Measurements from ENCODE around the gene TMEM106B. TPM values are rescaled to one million over a fixed set of nuclear protein-coding genes. Genes with fewer than 3 reads are reported as not detected.

Gene TMEM106B
- total and polyA plus RNA-seq, 10 of the 15 experiments (the other 5 are each of a cell fraction or from before 2014, with no cell fraction given): 3.7 to 21.2 (median 12.3) TPM

DNA sequence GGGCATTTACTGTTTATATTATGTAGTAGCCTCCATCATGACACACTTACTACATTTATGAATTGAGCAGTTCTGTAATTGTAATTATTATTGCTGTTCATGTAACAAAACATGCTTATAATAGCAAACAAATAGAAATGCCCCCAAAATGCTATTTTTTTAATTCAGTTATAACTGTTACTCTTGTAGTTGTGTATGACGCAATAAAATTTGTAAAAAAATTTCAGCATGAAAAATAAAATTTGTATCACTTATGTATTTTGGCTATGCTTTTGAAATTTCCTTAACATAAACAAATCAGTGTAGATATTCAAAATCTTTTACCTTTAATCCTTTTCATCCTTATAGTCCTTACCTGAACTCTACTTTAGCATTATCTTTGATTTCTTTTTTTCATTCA, 25.9 kb downstream of the TMEM106B start:
- H3K4me2 ChIP-seq (ENCODE audit: control insufficient read depth, insufficient read depth): no peak overlapping the region
- no peaks in the 10 kb centered on the region for H3K9me3 ChIP-seq (replicated peaks; ENCODE audit: control insufficient read depth, insufficient read depth, low read length)
- no peak overlapping the region for H3K9ac ChIP-seq (ENCODE audit: control insufficient read depth, insufficient read depth, low read length)
- in situ Hi-C loops (cut with MboI) (no loop called here), intact Hi-C loops (cut with micrococcal nuclease; ENCODE audit: unreplicated experiment) (no loop called here)
- ChIA-PET SMC1A (ENCODE audit: uncharacterized antibody, unreplicated experiment) (no interaction called here), POLR2A (no interaction called here), RAD21 (ENCODE audit: unreplicated experiment) (no interaction called here), CTCF (no interaction called here)
- ATAC-seq (no peak), DNase-seq (ENCODE audit: low read depth, low spot score) (no peak), FAIRE-seq (no peak)
- H2AFZ ChIP-seq (ENCODE audit: control insufficient read depth, low read depth, low read length): no peak overlapping the region
- no peaks in the 10 kb centered on the region for H4K20me1 ChIP-seq (ENCODE audit: control insufficient read depth, insufficient read depth)
- H3K79me2 ChIP-seq (ENCODE audit: control insufficient read depth, insufficient read depth, low read length): no peaks in the 10 kb centered on the region
- H3K27me3 ChIP-seq (replicated peaks in 1 of 2; ENCODE audit: control insufficient read depth in 2 of 2, insufficient read depth in 2 of 2, low read length in 1 of 2): no peaks in the 10 kb centered on the region
- no TSS peak for BruUV-seq (replicated peaks)
- H3K36me3 ChIP-seq (ENCODE audit: control insufficient read depth in 2 of 2, insufficient read depth in 2 of 2, low read length in 1 of 2): no peaks in the 10 kb centered on the region
- H3K4me1 ChIP-seq (ENCODE audit: control insufficient read depth, insufficient read depth, low read length): no peaks in the 10 kb centered on the region
- H3K4me3 ChIP-seq: no peak overlapping the region
- H3K27ac ChIP-seq (ENCODE audit: control insufficient read depth, insufficient read depth): no peak overlapping the region
- TF ChIP-seq JUNB (IDR thresholded peaks at IDR 0.05) (no peak), PAX5 (IDR thresholded peaks at IDR 0.05; ENCODE audit: borderline replicate concordance, low read depth, low read length) (no peak), BCL11A (IDR thresholded peaks at IDR 0.05; ENCODE audit: low read depth, low read length) (no peak), SMARCA5 (IDR thresholded peaks at IDR 0.05) (no peak), CREM (IDR thresholded peaks at IDR 0.05; ENCODE audit: low read depth) (no peak), SIX5 (IDR thresholded peaks at IDR 0.05; ENCODE audit: low read depth, low read length, severe bottlenecking) (no peak)
- TF ChIP-seq, protein P1, sequence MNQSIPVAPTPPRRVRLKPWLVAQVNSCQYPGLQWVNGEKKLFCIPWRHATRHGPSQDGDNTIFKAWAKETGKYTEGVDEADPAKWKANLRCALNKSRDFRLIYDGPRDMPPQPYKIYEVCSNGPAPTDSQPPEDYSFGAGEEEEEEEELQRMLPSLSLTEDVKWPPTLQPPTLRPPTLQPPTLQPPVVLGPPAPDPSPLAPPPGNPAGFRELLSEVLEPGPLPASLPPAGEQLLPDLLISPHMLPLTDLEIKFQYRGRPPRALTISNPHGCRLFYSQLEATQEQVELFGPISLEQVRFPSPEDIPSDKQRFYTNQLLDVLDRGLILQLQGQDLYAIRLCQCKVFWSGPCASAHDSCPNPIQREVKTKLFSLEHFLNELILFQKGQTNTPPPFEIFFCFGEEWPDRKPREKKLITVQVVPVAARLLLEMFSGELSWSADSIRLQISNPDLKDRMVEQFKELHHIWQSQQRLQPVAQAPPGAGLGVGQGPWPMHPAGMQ (IDR thresholded peaks at IDR 0.05; ENCODE audit: borderline replicate concordance): no peak
- 94% methylated on average over 1 of the region's 1 CpG for WGBS (ENCODE audit: insufficient coverage, insufficient replicate concordance, low lambda C conversion rate, missing lambda C conversion rate)

DNA sequence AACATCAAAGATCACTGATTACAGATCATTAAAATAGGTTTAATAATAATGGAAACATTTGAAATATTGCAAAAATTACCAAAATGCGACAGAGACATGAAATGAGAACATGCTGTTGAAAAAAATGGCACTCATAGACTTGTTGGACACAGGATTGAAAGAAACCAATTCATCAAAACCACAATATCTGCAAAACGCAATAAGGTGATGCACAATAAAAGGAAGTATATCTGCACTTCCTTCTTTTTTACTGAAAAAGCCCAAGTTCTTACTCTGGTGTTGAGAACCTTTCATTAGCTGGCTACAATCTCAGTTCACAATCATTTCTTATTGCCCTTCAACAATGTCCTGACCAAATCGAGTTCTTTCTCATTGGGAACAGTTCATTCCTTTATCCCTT, 28.7 kb downstream of the TMEM106B start:
- H3K79me2 ChIP-seq (ENCODE audit: control insufficient read depth, insufficient read depth, low read length): no peaks in the 10 kb centered on the region
- H3K27ac ChIP-seq (ENCODE audit: control insufficient read depth, insufficient read depth): no peak overlapping the region
- no peaks in the 10 kb centered on the region for H3K4me1 ChIP-seq (ENCODE audit: control insufficient read depth, insufficient read depth, low read length)
- POLR2A ChIA-PET: no interaction called here
- no peak overlapping the region for H3K4me3 ChIP-seq
- H3K27me3 ChIP-seq (replicated peaks in 1 of 2; ENCODE audit: control insufficient read depth in 2 of 2, insufficient read depth in 2 of 2, low read length in 1 of 2): no peaks in the 10 kb centered on the region; a peak in 1 of 4 replicates
- H3K9me3 ChIP-seq (replicated peaks; ENCODE audit: control insufficient read depth, insufficient read depth, low read length): no peaks in the 10 kb centered on the region
- no peak for ATAC-seq
- no peaks in the 10 kb centered on the region for H4K20me1 ChIP-seq (ENCODE audit: control insufficient read depth, insufficient read depth)
- H3K9ac ChIP-seq (ENCODE audit: control insufficient read depth, insufficient read depth, low read length): no peak overlapping the region
- in situ Hi-C loops (cut with MboI) (no loop called here), intact Hi-C loops (cut with micrococcal nuclease; ENCODE audit: unreplicated experiment) (no loop called here)
- DNase-seq (ENCODE audit: low read depth, low spot score): no peak
- no peak overlapping the region for H3K4me2 ChIP-seq (ENCODE audit: control insufficient read depth, insufficient read depth)
- 9% methylated on average over 3 of the region's 3 CpGs for WGBS (ENCODE audit: insufficient coverage, insufficient replicate concordance, low lambda C conversion rate, missing lambda C conversion rate)
- no peaks in the 10 kb centered on the region for H3K36me3 ChIP-seq (ENCODE audit: control insufficient read depth in 2 of 2, insufficient read depth in 2 of 2, low read length in 1 of 2)
- no peak overlapping the region for H2AFZ ChIP-seq (ENCODE audit: control insufficient read depth, low read depth, low read length)
- CTCF ChIA-PET: interaction anchor here (0.7 kb wide), 1 partner anchor 250 kb away, joined by 3 read pairs; no protein-coding TSS in a partner anchor
- no peak for FAIRE-seq
- SMC1A ChIA-PET (ENCODE audit: uncharacterized antibody, unreplicated experiment): interaction anchor here (0.8 to 1.1 kb wide), 3 partner anchors 8 to 16 kb away, joined by 3 to 5 read pairs (median 3); no protein-coding TSS in a partner anchor
- BruUV-seq (replicated peaks): no TSS peak
- RAD21 ChIA-PET (ENCODE audit: unreplicated experiment): interaction anchor here (1.0 kb wide), 1 partner anchor 22 kb away, joined by 3 read pairs; no protein-coding TSS in a partner anchor
- TF ChIP-seq, protein P2, sequence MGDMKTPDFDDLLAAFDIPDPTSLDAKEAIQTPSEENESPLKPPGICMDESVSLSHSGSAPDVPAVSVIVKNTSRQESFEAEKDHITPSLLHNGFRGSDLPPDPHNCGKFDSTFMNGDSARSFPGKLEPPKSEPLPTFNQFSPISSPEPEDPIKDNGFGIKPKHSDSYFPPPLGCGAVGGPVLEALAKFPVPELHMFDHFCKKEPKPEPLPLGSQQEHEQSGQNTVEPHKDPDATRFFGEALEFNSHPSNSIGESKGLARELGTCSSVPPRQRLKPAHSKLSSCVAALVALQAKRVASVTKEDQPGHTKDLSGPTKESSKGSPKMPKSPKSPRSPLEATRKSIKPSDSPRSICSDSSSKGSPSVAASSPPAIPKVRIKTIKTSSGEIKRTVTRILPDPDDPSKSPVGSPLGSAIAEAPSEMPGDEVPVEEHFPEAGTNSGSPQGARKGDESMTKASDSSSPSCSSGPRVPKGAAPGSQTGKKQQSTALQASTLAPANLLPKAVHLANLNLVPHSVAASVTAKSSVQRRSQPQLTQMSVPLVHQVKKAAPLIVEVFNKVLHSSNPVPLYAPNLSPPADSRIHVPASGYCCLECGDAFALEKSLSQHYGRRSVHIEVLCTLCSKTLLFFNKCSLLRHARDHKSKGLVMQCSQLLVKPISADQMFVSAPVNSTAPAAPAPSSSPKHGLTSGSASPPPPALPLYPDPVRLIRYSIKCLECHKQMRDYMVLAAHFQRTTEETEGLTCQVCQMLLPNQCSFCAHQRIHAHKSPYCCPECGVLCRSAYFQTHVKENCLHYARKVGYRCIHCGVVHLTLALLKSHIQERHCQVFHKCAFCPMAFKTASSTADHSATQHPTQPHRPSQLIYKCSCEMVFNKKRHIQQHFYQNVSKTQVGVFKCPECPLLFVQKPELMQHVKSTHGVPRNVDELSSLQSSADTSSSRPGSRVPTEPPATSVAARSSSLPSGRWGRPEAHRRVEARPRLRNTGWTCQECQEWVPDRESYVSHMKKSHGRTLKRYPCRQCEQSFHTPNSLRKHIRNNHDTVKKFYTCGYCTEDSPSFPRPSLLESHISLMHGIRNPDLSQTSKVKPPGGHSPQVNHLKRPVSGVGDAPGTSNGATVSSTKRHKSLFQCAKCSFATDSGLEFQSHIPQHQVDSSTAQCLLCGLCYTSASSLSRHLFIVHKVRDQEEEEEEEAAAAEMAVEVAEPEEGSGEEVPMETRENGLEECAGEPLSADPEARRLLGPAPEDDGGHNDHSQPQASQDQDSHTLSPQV (IDR thresholded peaks at IDR 0.05): no peak
- TF ChIP-seq SIX5 (IDR thresholded peaks at IDR 0.05; ENCODE audit: low read depth, low read length, severe bottlenecking): no peak
- no peak for TF ChIP-seq RUNX3 (IDR thresholded peaks at IDR 0.05; ENCODE audit: low read length)
